Activated T-helper 1 cell treated with anti-CD3 and anti-CD28 coated beads, Interleukin-12 subunit alpha, Interleukin-12 subunit beta, Interleukin-2, Interleukin-4 antibody, amounts not matched to agents 30 ng/mL and 10 ng/mL and 1 ng/mL, durations not matched to agents 14 hours and 24 hours and 36 hours (primary cell): ENCODE measurements around the gene TGIF2LY. TPM values are rescaled to one million over a fixed set of nuclear protein-coding genes. Genes with fewer than 3 reads are reported as not detected.
"Not testable (repeated sequence)": the region's sequence is repeated elsewhere in the genome, so short reads cannot be mapped to it uniquely, and the experiment has no call there.

Source experiments
- DNase-seq: peaks from one replicate; pipeline ENCODE4 v3.0.0; 2021; ENCODE audit warnings: low spot score
- H3K27ac Mint-ChIP-seq: one replicate; pipeline ENCODE4 v1.8.0; 2021; ENCODE audit warnings: mild to moderate bottlenecking, mixed read lengths
- H3K27me3 Mint-ChIP-seq: one replicate; pipeline ENCODE4 v1.8.0; 2022; ENCODE audit warnings: mild to moderate bottlenecking, moderate library complexity, mixed read lengths; ENCODE audit not compliant: insufficient read depth
- H3K36me3 Mint-ChIP-seq: one replicate; pipeline ENCODE4 v1.8.0; 2021; ENCODE audit warnings: low read depth, mixed read lengths
- H3K4me1 Mint-ChIP-seq: one replicate; pipeline ENCODE4 v1.8.0; 2021; ENCODE audit warnings: low read depth, mixed read lengths
- H3K4me3 Mint-ChIP-seq: one replicate; pipeline ENCODE4 v1.8.0; 2021; ENCODE audit warnings: mild to moderate bottlenecking, moderate library complexity, mixed read lengths
- H3K9me3 Mint-ChIP-seq: one replicate; pipeline ENCODE4 v1.8.0; 2021; ENCODE audit warnings: mixed read lengths
- intact Hi-C: fragments of 100-400 bp; cut with micrococcal nuclease; formaldehyde crosslinking; loops from one replicate; pipeline ENCODE4 v1.15.1; 2024
- total RNA-seq: library from RNA; stranded (reverse); gene quantifications from 2 replicates; pipeline ENCODE4 v1.2.3, GENCODE V29; 2022

Gene TGIF2LY
- total RNA-seq = not detected in 2 replicates

DNA sequence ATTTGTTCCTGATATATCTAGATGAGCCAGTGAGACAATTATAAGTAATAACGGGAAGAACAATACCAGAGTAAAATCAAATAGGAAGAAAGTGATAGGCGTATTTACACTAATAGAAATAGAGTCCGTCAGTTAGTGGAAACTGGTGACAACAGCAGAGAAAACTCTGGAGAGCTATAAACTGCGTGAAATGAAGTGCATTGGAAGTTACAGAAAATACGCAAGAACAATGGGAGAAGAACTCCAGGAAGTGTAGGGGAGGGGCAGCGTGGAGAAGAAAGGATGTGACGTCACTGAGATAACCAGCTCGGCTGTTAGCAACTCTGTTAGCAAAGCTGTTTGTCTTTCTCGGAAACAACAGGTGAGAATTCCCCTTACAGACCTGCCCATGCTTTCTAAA, at the start of gene TGIF2LY:
Gene TGIF2LY, plus strand, starts transcription at position 301 of the 400 bp plus-strand sequence. CDS start 178 bp downstream, outside the sequence.
- intact Hi-C loops, H3K27ac Mint-ChIP-seq, H3K36me3 Mint-ChIP-seq, H3K9me3 Mint-ChIP-seq, DNase-seq, H3K27me3 Mint-ChIP-seq, H3K4me3 Mint-ChIP-seq, H3K4me1 Mint-ChIP-seq: not testable (repeated sequence)
